CD14-positive monocyte (primary cell): ENCODE results near the gene MBNL2. TPM values are rescaled to one million over a fixed set of nuclear protein-coding genes. Genes with fewer than 3 reads are reported as not detected.

Source experiments
- DNase-seq, 3 donors: peaks; one replicate each; pipeline ENCODE4 v3.0.0-alpha.2; 2011 to 2022
- H2AFZ ChIP-seq: 2 replicates; pipeline ENCODE4 v1.6.0; 2012; ENCODE audit warnings: mild to moderate bottlenecking, low read depth, low read length, inconsistent platforms; ENCODE audit not compliant: insufficient read depth, poor library complexity, severe bottlenecking
- H3K27ac ChIP-seq, 2 donors: 1 replicate in 1 of 2; 2 replicates in 1 of 2; pipeline ENCODE4 v1.5.1; 2012 to 2013; ENCODE audit warnings: low read length in 2 of 2, control low read depth in 1 of 2, inconsistent platforms in 1 of 2, low read depth in 1 of 2, mild to moderate bottlenecking in 1 of 2
- H3K27me3 ChIP-seq, 2 donors: one replicate each; pipeline versions ENCODE4 v1.6.0 to v1.6.1; 2011 to 2013; ENCODE audit warnings: low read length in 2 of 2; ENCODE audit not compliant: control insufficient read depth in 2 of 2, insufficient read depth in 2 of 2
- H3K36me3 ChIP-seq, 2 donors: replicated peaks in 1 of 2; 1 replicate in 1 of 2; 2 replicates in 1 of 2; pipeline versions ENCODE4 v1.5.1 to v1.6.1; 2012 to 2013; ENCODE audit warnings: low read length in 2 of 2, control low read depth in 1 of 2, inconsistent platforms in 1 of 2, mild to moderate bottlenecking in 1 of 2; ENCODE audit not compliant: insufficient read depth in 2 of 2, control insufficient read depth in 1 of 2
- H3K4me1 ChIP-seq, 2 donors: 1 replicate in 1 of 2; 2 replicates in 1 of 2; pipeline versions ENCODE4 v1.5.1 to v1.6.1; 2012 to 2013; ENCODE audit warnings: low read length in 2 of 2, control low read depth in 1 of 2, inconsistent platforms in 1 of 2, mild to moderate bottlenecking in 1 of 2, moderate library complexity in 1 of 2; ENCODE audit not compliant: insufficient read depth in 2 of 2, control insufficient read depth in 1 of 2
- H3K4me2 ChIP-seq: replicated peaks from 2 replicates; pipeline ENCODE3; 2012; ENCODE audit warnings: low read length, moderate library complexity, mild to moderate bottlenecking; ENCODE audit not compliant: poor library complexity, severe bottlenecking; ENCODE audit errors: extremely low read depth
- H3K4me3 ChIP-seq, 3 experiments: fragments of 200-600 bp in 1 of 3; sonication (generic) in 1 of 3; replicated peaks in 1 of 3; 1 replicate in 2 of 3; 2 replicates in 1 of 3; pipeline ENCODE4 v1.5.1; 2011 to 2013; ENCODE audit warnings: low read length in 3 of 3, mild to moderate bottlenecking in 3 of 3, control low read depth in 2 of 3, low read depth in 2 of 3, inconsistent platforms in 1 of 3, moderate library complexity in 1 of 3
- H3K79me2 ChIP-seq: 2 replicates; pipeline ENCODE4 v1.6.0; 2012; ENCODE audit warnings: mild to moderate bottlenecking, control low read depth, inconsistent platforms, low read length, moderate library complexity; ENCODE audit not compliant: insufficient read depth
- H3K9ac ChIP-seq: 2 replicates; pipeline ENCODE4 v1.6.0; 2017; ENCODE audit warnings: low read length, mild to moderate bottlenecking; ENCODE audit not compliant: insufficient read depth, poor library complexity, severe bottlenecking
- H3K9me3 ChIP-seq, 2 donors: replicated peaks in 1 of 2; 1 replicate in 1 of 2; 2 replicates in 1 of 2; pipeline versions ENCODE4 v1.5.1 to v1.6.1; 2012 to 2013; ENCODE audit warnings: low read length in 2 of 2, control low read depth in 1 of 2; ENCODE audit not compliant: control insufficient read depth in 1 of 2, insufficient read depth in 1 of 2
- H4K20me1 ChIP-seq: 2 replicates; pipeline ENCODE4 v1.6.0; 2012; ENCODE audit warnings: mild to moderate bottlenecking, low read length, control low read depth, moderate library complexity; ENCODE audit not compliant: insufficient read depth
- H3K27ac Mint-ChIP-seq, 7 donors: one replicate each; pipeline ENCODE4 v1.8.0; 2020; ENCODE audit warnings: mild to moderate bottlenecking in 7 of 7, mixed read lengths in 7 of 7, moderate library complexity in 6 of 7, inconsistent platforms in 2 of 7
- H3K27me3 Mint-ChIP-seq, 3 donors: one replicate each; pipeline ENCODE4 v1.8.0; 2021 to 2022; ENCODE audit warnings: low read depth in 3 of 3, mild to moderate bottlenecking in 3 of 3, mixed read lengths in 3 of 3, moderate library complexity in 3 of 3, inconsistent platforms in 1 of 3
- H3K36me3 Mint-ChIP-seq, 2 donors: one replicate each; pipeline ENCODE4 v1.8.0; 2020; ENCODE audit warnings: mixed read lengths in 2 of 2, inconsistent platforms in 1 of 2, mild to moderate bottlenecking in 1 of 2
- H3K4me1 Mint-ChIP-seq: one replicate; pipeline ENCODE4 v1.8.0; 2020; ENCODE audit warnings: mild to moderate bottlenecking, mixed read lengths
- H3K4me3 Mint-ChIP-seq, 2 donors: one replicate each; pipeline ENCODE4 v1.8.0; 2020; ENCODE audit warnings: mild to moderate bottlenecking in 2 of 2, mixed read lengths in 2 of 2, moderate library complexity in 1 of 2
- H3K9me3 Mint-ChIP-seq, 7 donors: one replicate each; pipeline ENCODE4 v1.8.0; 2020 to 2022; ENCODE audit warnings: mixed read lengths in 7 of 7, mild to moderate bottlenecking in 6 of 7, moderate library complexity in 6 of 7, inconsistent platforms in 2 of 7
- CTCF ChIP-seq: fragments of 200-600 bp; IDR thresholded peaks from one replicate; pipeline ENCODE4 v1.8.0; 2022; ENCODE audit warnings: antibody characterized with exemption, mild to moderate bottlenecking
- WGBS: methylation state at CpG from one replicate; pipeline ENCODE4 v1.1.5; 2013; ENCODE audit warnings: missing lambda C conversion rate; ENCODE audit not compliant: insufficient coverage; 5-methylcytosine and 5-hydroxymethylcytosine counted together
- intact Hi-C, 2 donors: fragments of 100-400 bp; cut with micrococcal nuclease; formaldehyde crosslinking; loops; one replicate each; pipeline versions ENCODE4 v1.15.0 to v1.15.1; 2023
- polyA plus RNA-seq, 3 donors: library from polyadenylated mRNA; depleted of rRNA in 1 of 3; unstranded in 2 of 3; stranded (reverse) in 1 of 3; fragments of 300-500 nt in 2 of 3; fragments of >200 nt in 1 of 3; fragmentation: Illumina TruSeq in 2 of 3; gene quantifications; 1 replicate in 2 of 3; 2 replicates in 1 of 3; pipeline ENCODE4 v1.2.3, GENCODE V29; 2012 to 2021

Gene MBNL2
- polyA plus RNA-seq, 3 donors, result 8.5 to 15.5 (median 13.4) TPM

- WGBS, result no CpG with 5 or more reads among the region's 2 CpGs
- TF ChIP-seq CTCF, result no peak
These were observed 124.0 kb downstream of the MBNL2 start for GRCh38 chr13:97346097-97346496.

GRCh38 chr13:97346561-97347254 lies 124.6 kb downstream of the MBNL2 start:
- Mint-ChIP-seq H3K27ac (no peak overlapping the region), H3K36me3 (peaks cover 63 to 73% of the 10 kb centered on the region in 2 donors), H3K27me3 (no peaks in the 10 kb centered on the region), H3K9me3 (peaks cover 0 to 6% (median 0%) of the 10 kb centered on the region in 7 donors), H3K4me1 (no peaks in the 10 kb centered on the region), H3K4me3 (no peak overlapping the region)
- no peak overlapping the region for H3K4me2 ChIP-seq
- H3K79me2 ChIP-seq, result no peaks in the 10 kb centered on the region
- no peak for TF ChIP-seq CTCF
- peaks cover 41 to 89% of the 10 kb centered on the region in 2 donors for H3K36me3 ChIP-seq
- DNase-seq, result no peak
- H4K20me1 ChIP-seq, result peaks cover 6% of the 10 kb centered on the region
- no peaks in the 10 kb centered on the region for H3K27me3 ChIP-seq
- no peaks in the 10 kb centered on the region for H3K4me1 ChIP-seq
- H3K9me3 ChIP-seq, result no peaks in the 10 kb centered on the region
- no peak overlapping the region for H3K9ac ChIP-seq
- H3K27ac ChIP-seq, result no peak overlapping the region
- 98% methylated on average over 36 of the region's 39 CpGs for WGBS
- no peak overlapping the region for H2AFZ ChIP-seq
- intact Hi-C loops, result no loop called here
- no peak overlapping the region for H3K4me3 ChIP-seq

More at GRCh38 chr13:97346097-97346496, 124.0 kb downstream of the MBNL2 start:
- Mint-ChIP-seq H3K27me3 (no peaks in the 10 kb centered on the region), H3K4me3 (no peak overlapping the region), H3K27ac (no peak overlapping the region), H3K4me1 (no peaks in the 10 kb centered on the region), H3K36me3 (peaks cover 61 to 68% of the 10 kb centered on the region in 2 donors), H3K9me3 (peaks cover 0 to 6% (median 0%) of the 10 kb centered on the region in 7 donors)
- DNase-seq, result no peak
- no peaks in the 10 kb centered on the region for H3K9me3 ChIP-seq
- no peak overlapping the region for H3K27ac ChIP-seq
- no peaks in the 10 kb centered on the region for H3K79me2 ChIP-seq
- H2AFZ ChIP-seq, result no peak overlapping the region
- intact Hi-C loops, result no loop called here
- peaks cover 41 to 83% of the 10 kb centered on the region in 2 donors for H3K36me3 ChIP-seq
- H3K4me2 ChIP-seq, result no peak overlapping the region
- no peaks in the 10 kb centered on the region for H3K4me1 ChIP-seq
- no peak overlapping the region for H3K4me3 ChIP-seq
- H3K9ac ChIP-seq, result no peak overlapping the region
- H3K27me3 ChIP-seq, result no peaks in the 10 kb centered on the region
- peaks cover 6% of the 10 kb centered on the region for H4K20me1 ChIP-seq
